M059J (cell line): Measurements from ENCODE around the gene ZBTB16. TPM values are rescaled to one million over a fixed set of nuclear protein-coding genes. Genes with fewer than 3 reads are reported as not detected.

Experiments used
- total RNA-seq: library from RNA; depleted of rRNA; stranded (reverse); fragments of >200 nt; shearing (Covaris generic); gene quantifications from 2 replicates; pipeline ENCODE4 v1.2.3, GENCODE V29; 2014; rRNA removed

Gene ZBTB16
- total RNA-seq, 1 experiment from 2014 or later = not detected

Other genes with a start within 250 kb of the ZBTB16 start
- gene USP28, start 184.1 kb upstream of the ZBTB16 start, total RNA-seq = 29.7 and 39.0 TPM in 2 replicates
- not detected in 2 replicates for gene HTR3B, start 154.9 kb upstream of the ZBTB16 start, total RNA-seq
- not detected in 2 replicates for gene HTR3A, start 84.6 kb upstream of the ZBTB16 start, total RNA-seq
- 76.6 and 129 TPM in 2 replicates for gene NNMT, start 236.7 kb downstream of the ZBTB16 start, total RNA-seq